ENCODE data around the gene RAMP1.

GRCh38 chr2:237863689-237864443 lies 4.4 kb downstream of the RAMP1 start:
- TF ChIP-seq, protein P1, sequence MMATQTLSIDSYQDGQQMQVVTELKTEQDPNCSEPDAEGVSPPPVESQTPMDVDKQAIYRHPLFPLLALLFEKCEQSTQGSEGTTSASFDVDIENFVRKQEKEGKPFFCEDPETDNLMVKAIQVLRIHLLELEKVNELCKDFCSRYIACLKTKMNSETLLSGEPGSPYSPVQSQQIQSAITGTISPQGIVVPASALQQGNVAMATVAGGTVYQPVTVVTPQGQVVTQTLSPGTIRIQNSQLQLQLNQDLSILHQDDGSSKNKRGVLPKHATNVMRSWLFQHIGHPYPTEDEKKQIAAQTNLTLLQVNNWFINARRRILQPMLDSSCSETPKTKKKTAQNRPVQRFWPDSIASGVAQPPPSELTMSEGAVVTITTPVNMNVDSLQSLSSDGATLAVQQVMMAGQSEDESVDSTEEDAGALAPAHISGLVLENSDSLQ (IDR thresholded peaks at IDR 0.05), result no peak
- TF ChIP-seq SP1 (IDR thresholded peaks at IDR 0.05), result no peak
- no peak for TF ChIP-seq L3MBTL2 (conservative IDR thresholded peaks at IDR 0.05)
- TF ChIP-seq BHLHE40 (IDR thresholded peaks at IDR 0.05; ENCODE audit: borderline replicate concordance), result no peak
- TF ChIP-seq NFRKB (IDR thresholded peaks at IDR 0.05), result no peak
- TF ChIP-seq HDGF (IDR thresholded peaks at IDR 0.05; ENCODE audit: borderline replicate concordance), result no peak
- no peak for TF ChIP-seq CTBP1 (IDR thresholded peaks at IDR 0.05; ENCODE audit: borderline replicate concordance)
- TF ChIP-seq FOXM1 (IDR thresholded peaks at IDR 0.05; ENCODE audit: borderline replicate concordance), result no peak
- no peak for TF ChIP-seq SUZ12 (IDR thresholded peaks at IDR 0.05)
- no peak for TF ChIP-seq ZNF384 (IDR thresholded peaks at IDR 0.05)

Measured in HEK293T (cell line).